Transverse colon (tissue), 4 donors: ENCODE data around the gene SLC4A8. TPM values are rescaled to one million over a fixed set of nuclear protein-coding genes. Genes with fewer than 3 reads are reported as not detected.
A peak's percentile ranks its signal among the peaks of the same experiment; 100 is the strongest.

Experiments
- DNase-seq: peaks from one replicate; pipeline ENCODE4 v3.0.0-alpha.2; 2019
- H3K27ac ChIP-seq, 4 donors: fragments of 200-600 bp; sonication (generic); 2 replicates each; pipeline ENCODE4 v1.5.1; 2016 to 2018; ENCODE audit warnings: inconsistent platforms in 4 of 4
- H3K27me3 ChIP-seq: fragments of 200-600 bp; sonication (generic); 2 replicates; pipeline ENCODE4 v1.5.1; 2017; ENCODE audit warnings: inconsistent platforms
- H3K36me3 ChIP-seq, 4 donors: fragments of 200-600 bp; sonication (generic); 2 replicates each; pipeline ENCODE4 v1.5.1; 2017 to 2019; ENCODE audit warnings: inconsistent platforms in 4 of 4
- H3K4me1 ChIP-seq, 4 donors: fragments of 200-600 bp; sonication (generic); 2 replicates each; pipeline ENCODE4 v1.5.1; 2017 to 2020; ENCODE audit warnings: inconsistent platforms in 4 of 4
- H3K4me3 ChIP-seq, 4 donors: fragments of 200-600 bp; sonication (generic); 1 replicate in 1 of 4; 2 replicates in 3 of 4; pipeline versions ENCODE4 v1.5.1 to v1.6.1; 2017 to 2019; ENCODE audit warnings: inconsistent platforms in 4 of 4
- H3K9me3 ChIP-seq, 2 donors: fragments of 200-600 bp; sonication (generic); 2 replicates each; pipeline ENCODE4 v1.5.1; 2017 to 2019; ENCODE audit warnings: inconsistent platforms in 2 of 2
- EP300 ChIP-seq: sonication (generic); formaldehyde crosslinking; IDR thresholded peaks from one replicate; pipeline ENCODE4 v1.6.1; 2017; ENCODE audit warnings: antibody characterized with exemption, low read depth
- POLR2A ChIP-seq: fragments of 450-650 bp; IDR thresholded peaks from one replicate; pipeline ENCODE4 v1.6.1; 2016; ENCODE audit warnings: antibody characterized with exemption, mild to moderate bottlenecking, moderate library complexity
- POLR2AphosphoS5 ChIP-seq, 3 donors: sonication (generic); formaldehyde crosslinking; IDR thresholded peaks; one replicate each; pipeline ENCODE4 v1.6.1; 2016; ENCODE audit warnings: antibody characterized with exemption in 3 of 3
- WGBS, 2 donors: methylation state at CpG; one replicate each; pipeline ENCODE4 v1.1.5; 2018; ENCODE audit warnings: low coverage in 1 of 2; 5-methylcytosine and 5-hydroxymethylcytosine counted together
- in situ Hi-C, 4 donors: fragments of 200-750 bp; cut with MboI; loops; one replicate each; pipeline versions ENCODE4 v1.15.0 to v1.15.1; 2017; ENCODE audit warnings: low sequenced_read_pairs in 3 of 4, low pct_ligation_motif_present in 1 of 4, low pct_unique_long_range_greater_than_20kb in 1 of 4
- intact Hi-C: fragments of 100-400 bp; cut with DNase I; formaldehyde crosslinking; loops from one replicate; pipeline ENCODE4 v1.15.1; 2023; ENCODE audit warnings: low total_unique reads
- total RNA-seq, 4 donors: library from RNA; depleted of rRNA; stranded (reverse); fragments of >200 nt; gene quantifications; one replicate each; pipeline ENCODE4 v1.1.0, GENCODE V29; 2016
- TF ChIP-seq, protein P1 (sequence below), 5 experiments: fragments of 200-600 bp in 3 of 5; fragments of 450-650 bp in 2 of 5; sonication (generic) in 3 of 5; IDR thresholded peaks; 1 replicate in 2 of 5; 2 replicates in 3 of 5; pipeline ENCODE4 v1.5.1; 2016 to 2017; ENCODE audit warnings: antibody characterized with exemption in 5 of 5, inconsistent platforms in 3 of 5, mild to moderate bottlenecking in 2 of 5, moderate library complexity in 1 of 5

The SLC4A8 gene
- total RNA-seq, 4 donors from 2014 or later: 0.64 to 2.2 (median 1.1) TPM; not detected in 1

- 66 to 86% methylated on average over 7 to 13 of the region's 13 CpGs for WGBS, 2 donors
- no peaks in the 10 kb centered on the region for H3K4me1 ChIP-seq
- H3K36me3 ChIP-seq: no peaks in the 10 kb centered on the region
- no peaks in the 10 kb centered on the region for H3K27me3 ChIP-seq
- TF ChIP-seq EP300: no peak
- TF ChIP-seq POLR2A: no peak
- TF ChIP-seq POLR2AphosphoS5 (IDR thresholded peaks at IDR 0.05): no peak
- TF ChIP-seq, protein P1, sequence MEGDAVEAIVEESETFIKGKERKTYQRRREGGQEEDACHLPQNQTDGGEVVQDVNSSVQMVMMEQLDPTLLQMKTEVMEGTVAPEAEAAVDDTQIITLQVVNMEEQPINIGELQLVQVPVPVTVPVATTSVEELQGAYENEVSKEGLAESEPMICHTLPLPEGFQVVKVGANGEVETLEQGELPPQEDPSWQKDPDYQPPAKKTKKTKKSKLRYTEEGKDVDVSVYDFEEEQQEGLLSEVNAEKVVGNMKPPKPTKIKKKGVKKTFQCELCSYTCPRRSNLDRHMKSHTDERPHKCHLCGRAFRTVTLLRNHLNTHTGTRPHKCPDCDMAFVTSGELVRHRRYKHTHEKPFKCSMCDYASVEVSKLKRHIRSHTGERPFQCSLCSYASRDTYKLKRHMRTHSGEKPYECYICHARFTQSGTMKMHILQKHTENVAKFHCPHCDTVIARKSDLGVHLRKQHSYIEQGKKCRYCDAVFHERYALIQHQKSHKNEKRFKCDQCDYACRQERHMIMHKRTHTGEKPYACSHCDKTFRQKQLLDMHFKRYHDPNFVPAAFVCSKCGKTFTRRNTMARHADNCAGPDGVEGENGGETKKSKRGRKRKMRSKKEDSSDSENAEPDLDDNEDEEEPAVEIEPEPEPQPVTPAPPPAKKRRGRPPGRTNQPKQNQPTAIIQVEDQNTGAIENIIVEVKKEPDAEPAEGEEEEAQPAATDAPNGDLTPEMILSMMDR (IDR thresholded peaks at IDR 0.05): no peak
- in situ Hi-C loops (loop anchor here in 2 of 4 donors (10.0 kb wide), 1 partner anchor 96 kb away; the partner anchor contains the start of gene SLC4A8 (in 2 of the 2)), intact Hi-C loops (loop anchor here (10.0 kb wide), 1 partner anchor 96 kb away; the partner anchor contains the start of gene SLC4A8)
- no peak overlapping the region for H3K4me3 ChIP-seq
- no peak overlapping the region for H3K27ac ChIP-seq
- no peaks in the 10 kb centered on the region for H3K9me3 ChIP-seq
- no peak for DNase-seq
Measured at GRCh38 chr12:51520576-51521325, 96.1 kb downstream of the SLC4A8 start.

GRCh38 chr12:51521554-51522276, 97.1 kb downstream of the SLC4A8 start:
- Histone ChIP-seq H3K27ac (no peak overlapping the region), H3K9me3 (no peaks in the 10 kb centered on the region), H3K36me3 (no peaks in the 10 kb centered on the region), H3K4me3 (no peak overlapping the region), H3K4me1 (no peaks in the 10 kb centered on the region), H3K27me3 (no peaks in the 10 kb centered on the region)
- DNase-seq: no peak
- WGBS, 2 donors: 80 to 90% methylated on average over 4 to 9 of the region's 9 CpGs
- intact Hi-C loops (loop anchor here (10.0 kb wide), 1 partner anchor 97 kb away; the partner anchor contains the start of gene SLC4A8), in situ Hi-C loops (loop anchor here in 2 of 4 donors (10.0 kb wide), 1 partner anchor 97 kb away; the partner anchor contains the start of gene SLC4A8 (in 2 of the 2))
- TF ChIP-seq, protein P1 (IDR thresholded peaks at IDR 0.05): peak in 1 of 5 experiments; percentile 5
- TF ChIP-seq POLR2A: no peak

DNA sequence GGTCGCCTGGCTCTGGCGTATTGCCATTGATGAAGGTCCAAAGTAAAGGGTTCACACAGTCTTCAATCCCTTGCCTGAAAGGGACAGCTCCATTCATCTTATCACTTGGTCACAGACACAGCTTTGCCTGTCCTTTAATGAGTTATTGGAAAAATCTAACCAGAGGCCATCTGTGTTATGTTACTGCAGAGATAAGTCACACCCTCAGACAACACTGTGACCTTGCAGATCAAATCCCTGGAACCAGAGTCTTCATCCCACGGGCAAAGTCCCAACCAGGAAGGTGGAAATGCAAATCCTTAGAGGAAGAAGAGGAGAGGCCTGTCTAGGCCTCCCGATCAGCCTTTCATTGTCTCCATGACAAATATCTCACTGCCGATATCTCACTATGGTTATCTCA, 98.1 kb downstream of the SLC4A8 start:
- no peak for DNase-seq
- Histone ChIP-seq H3K4me3 (no peak overlapping the region), H3K27ac (no peak overlapping the region), H3K36me3 (no peaks in the 10 kb centered on the region), H3K4me1 (no peaks in the 10 kb centered on the region), H3K27me3 (no peaks in the 10 kb centered on the region), H3K9me3 (no peaks in the 10 kb centered on the region)
- intact Hi-C loops: loop anchor here (10.0 kb wide), 1 partner anchor 98 kb away; the partner anchor contains the start of gene SLC4A8
- WGBS, 2 donors: 67 to 73% methylated on average over 3 to 5 of the region's 5 CpGs
- in situ Hi-C loops: loop anchor here in 2 of 4 donors (10.0 kb wide), 1 partner anchor 98 kb away; the partner anchor contains the start of gene SLC4A8 (in 2 of the 2)
- TF ChIP-seq EP300 (no peak), POLR2A (no peak), POLR2AphosphoS5 (IDR thresholded peaks at IDR 0.05) (no peak)
- TF ChIP-seq, protein P1 (IDR thresholded peaks at IDR 0.05): no peak

DNA sequence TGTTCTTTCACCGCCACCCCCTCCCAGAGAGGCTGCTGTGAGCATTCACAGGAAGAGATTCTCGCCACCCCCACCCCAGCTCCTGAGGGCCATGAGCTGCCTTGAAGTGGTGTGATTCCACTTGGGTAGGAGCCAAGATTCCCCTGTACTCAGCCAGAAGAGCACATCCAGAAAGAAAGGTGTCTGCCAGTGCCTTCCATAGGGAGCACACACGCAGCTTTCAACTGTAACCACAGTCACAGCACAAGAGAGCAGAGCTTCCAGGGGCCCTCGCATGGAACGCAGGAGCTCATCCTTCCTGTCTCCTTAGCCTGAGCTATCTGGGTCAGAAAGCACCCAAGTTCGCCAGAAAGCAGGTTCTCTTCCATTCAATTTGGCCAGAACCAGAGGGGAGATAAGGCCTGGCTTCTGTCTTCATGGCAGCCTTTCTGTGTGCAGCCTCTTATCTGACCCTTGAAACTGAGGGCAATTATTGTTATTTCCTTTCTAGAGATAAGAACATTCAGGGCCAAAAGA, 99.8 kb downstream of the SLC4A8 start:
- DNase-seq: no peak

More for the DNA sequence above, 99.8 kb downstream of the SLC4A8 start:
- WGBS, 2 donors: 76% methylated on average over 6 of the region's 6 CpGs; no CpG with 5 or more reads in 1 of the 2 donors
- no peak for TF ChIP-seq POLR2AphosphoS5 (IDR thresholded peaks at IDR 0.05)
- TF ChIP-seq POLR2A: no peak
- Histone ChIP-seq H3K4me3 (no peak overlapping the region), H3K27ac (no peak overlapping the region), H3K9me3 (no peaks in the 10 kb centered on the region), H3K27me3 (no peaks in the 10 kb centered on the region), H3K36me3 (no peaks in the 10 kb centered on the region), H3K4me1 (no peaks in the 10 kb centered on the region)
- intact Hi-C loops: loop anchor here (10.0 kb wide), 1 partner anchor 100 kb away; the partner anchor contains the start of gene SLC4A8
- in situ Hi-C loops: loop anchor here in 2 of 4 donors (10.0 kb wide), 1 partner anchor 100 kb away; the partner anchor contains the start of gene SLC4A8 (in 2 of the 2)
